Karpas-422 (cell line): ENCODE measurements around the gene PTPRG. TPM values are rescaled to one million over a fixed set of nuclear protein-coding genes. Genes with fewer than 3 reads are reported as not detected.

Experiments
- DNase-seq: peaks from one replicate; pipeline ENCODE4 v3.0.0-alpha.2; 2015
- H2AFZ ChIP-seq: fragments of 200-600 bp; sonication (generic); 2 replicates; pipeline ENCODE4 v1.6.1; 2014; ENCODE audit warnings: antibody characterized with exemption, low read length, mixed read lengths
- H3K27ac ChIP-seq: fragments of 200-600 bp; sonication (generic); 2 replicates; pipeline ENCODE4 v1.5.1; 2014; ENCODE audit warnings: mild to moderate bottlenecking, low read length, moderate library complexity
- H3K27me3 ChIP-seq: fragments of 200-600 bp; sonication (generic); 2 replicates; pipeline ENCODE4 v1.6.1; 2014; ENCODE audit warnings: low read length, mixed read lengths
- H3K36me3 ChIP-seq: fragments of 200-600 bp; sonication (generic); 2 replicates; pipeline ENCODE4 v1.6.1; 2014; ENCODE audit warnings: low read length, mixed read lengths; ENCODE audit not compliant: insufficient read depth
- H3K4me1 ChIP-seq: fragments of 200-600 bp; sonication (generic); 2 replicates; pipeline ENCODE4 v1.6.1; 2014; ENCODE audit warnings: mild to moderate bottlenecking, low read length, mixed read lengths
- H3K4me2 ChIP-seq: fragments of 200-600 bp; sonication (generic); 2 replicates; pipeline ENCODE4 v1.6.1; 2014; ENCODE audit warnings: low read length, low read depth, mild to moderate bottlenecking; ENCODE audit not compliant: poor library complexity, severe bottlenecking
- H3K4me3 ChIP-seq: fragments of 200-600 bp; sonication (generic); 2 replicates; pipeline ENCODE4 v1.5.1; 2014; ENCODE audit warnings: mild to moderate bottlenecking, antibody characterized with exemption, low read length, mixed read lengths
- H3K79me2 ChIP-seq: fragments of 200-600 bp; sonication (generic); 2 replicates; pipeline ENCODE4 v1.6.1; 2014; ENCODE audit warnings: mild to moderate bottlenecking, low read length, mixed read lengths
- H3K9ac ChIP-seq: fragments of 200-600 bp; sonication (generic); 2 replicates; pipeline ENCODE4 v1.6.0; 2014; ENCODE audit warnings: low read length
- H3K9me2 ChIP-seq: fragments of 200-600 bp; sonication (generic), shearing (Covaris generic); replicated peaks from 2 replicates; pipeline ENCODE4 v1.6.0; 2014; ENCODE audit warnings: mild to moderate bottlenecking, low read length, moderate library complexity; ENCODE audit not compliant: insufficient read depth
- H3K9me3 ChIP-seq: fragments of 300-700, 200-600 bp; sonication (generic); 2 replicates; pipeline ENCODE4 v1.6.1; 2014; ENCODE audit warnings: low read length, mixed read lengths
- H4K20me1 ChIP-seq: fragments of 200-600 bp; sonication (generic); 2 replicates; pipeline ENCODE4 v1.6.1; 2014; ENCODE audit warnings: mild to moderate bottlenecking, antibody characterized with exemption, low read length, low read depth; ENCODE audit not compliant: insufficient read depth
- total RNA-seq: library from RNA; depleted of rRNA; stranded (reverse); fragments of >200 nt; shearing (Covaris generic); gene quantifications from 2 replicates; pipeline ENCODE4 v1.2.3, GENCODE V29; 2014; ENCODE audit warnings: low replicate concordance

The PTPRG gene
- total RNA-seq, 1 experiment from 2014 or later: not detected

DNA sequence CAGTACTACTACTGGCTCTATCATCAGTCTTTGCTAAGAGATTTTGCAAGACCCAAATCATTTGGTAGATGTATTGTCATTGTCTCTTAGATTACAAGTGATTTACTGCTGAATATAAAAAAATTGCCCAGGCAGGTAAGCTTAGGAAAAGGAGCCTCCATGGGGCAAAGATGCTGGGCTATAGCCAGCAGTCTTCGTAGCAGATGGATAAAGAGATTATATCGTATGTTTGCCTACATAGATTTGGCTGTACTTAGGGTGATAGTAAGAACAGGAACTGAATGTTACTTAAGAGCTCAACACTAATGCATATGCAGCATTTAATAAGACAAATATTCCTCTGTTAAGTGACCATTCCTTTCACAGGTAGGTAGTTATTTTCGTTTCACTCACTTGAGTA is 48.9 kb downstream of the PTPRG start:
- no peak overlapping the region for H3K27ac ChIP-seq
- no peak overlapping the region for H2AFZ ChIP-seq
- no peaks in the 10 kb centered on the region for H3K4me1 ChIP-seq
- H3K9me2 ChIP-seq: no peaks in the 10 kb centered on the region
- H3K4me2 ChIP-seq: no peak overlapping the region
- H3K9me3 ChIP-seq: 0 out of 2 replicates have a peak, but pooled peaks cover 4% of the 10 kb centered on the region
- no peak for DNase-seq
- H3K27me3 ChIP-seq: no peaks in the 10 kb centered on the region
- H3K9ac ChIP-seq: no peak overlapping the region
- no peaks in the 10 kb centered on the region for H4K20me1 ChIP-seq
- no peaks in the 10 kb centered on the region for H3K36me3 ChIP-seq
- no peak overlapping the region for H3K4me3 ChIP-seq
- H3K79me2 ChIP-seq: no peaks in the 10 kb centered on the region

DNA sequence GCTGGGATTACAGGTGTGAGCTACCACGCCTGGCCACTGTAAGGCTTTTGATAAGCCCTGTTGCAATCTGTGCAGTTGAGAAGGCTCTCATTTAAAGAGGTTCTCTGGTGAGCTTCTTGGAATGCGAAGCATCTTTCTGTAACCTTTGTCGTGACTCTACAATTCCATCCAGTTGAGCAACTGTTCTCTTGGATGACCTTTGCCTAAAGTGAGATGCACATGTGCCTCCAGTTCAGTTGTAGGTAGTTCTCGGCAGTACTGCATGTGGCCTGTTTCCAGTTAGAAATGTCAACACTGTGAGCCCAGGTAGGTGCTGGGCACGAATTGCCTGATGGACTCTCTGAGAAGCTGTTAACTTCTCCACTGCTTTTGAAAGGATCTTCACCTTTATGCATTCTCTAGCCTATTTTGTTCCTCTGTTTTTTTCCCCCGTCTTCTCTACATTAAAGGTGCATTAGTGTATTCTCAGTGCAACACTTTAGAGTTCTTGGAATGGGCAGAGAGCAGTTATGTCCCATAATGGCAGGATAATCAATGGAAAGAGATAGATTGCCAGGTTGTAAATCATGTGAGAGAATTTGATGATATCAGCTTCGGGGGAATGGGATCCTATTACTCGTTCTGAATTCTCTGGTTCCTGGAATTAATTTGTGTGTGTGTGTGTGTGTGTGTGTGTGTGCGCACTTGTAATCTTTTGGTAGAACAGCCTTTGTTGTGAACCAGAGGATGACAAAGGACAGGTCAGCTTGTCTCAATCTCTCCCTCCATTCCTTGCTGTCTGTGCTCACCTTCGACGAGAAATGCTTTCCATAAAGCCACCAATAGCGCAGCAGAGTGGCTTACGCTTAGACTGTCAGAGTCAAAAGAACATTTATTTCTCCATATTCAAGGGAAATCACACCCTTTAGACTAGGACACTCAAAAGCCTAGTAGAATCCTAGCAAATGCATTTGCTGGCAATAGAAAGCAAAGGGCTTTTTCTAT is 51.1 kb downstream of the PTPRG start:
- no peaks in the 10 kb centered on the region for H3K79me2 ChIP-seq
- H3K4me2 ChIP-seq: no peak overlapping the region
- no peaks in the 10 kb centered on the region for H3K4me1 ChIP-seq
- H2AFZ ChIP-seq: no peak overlapping the region
- no peak overlapping the region for H3K27ac ChIP-seq
- H3K9me3 ChIP-seq: 0 out of 2 replicates have a peak, but pooled peaks cover 4% of the 10 kb centered on the region
- no peaks in the 10 kb centered on the region for H3K36me3 ChIP-seq
- no peaks in the 10 kb centered on the region for H3K27me3 ChIP-seq
- DNase-seq: no peak
- no peaks in the 10 kb centered on the region for H4K20me1 ChIP-seq
- H3K4me3 ChIP-seq: no peak overlapping the region
- H3K9ac ChIP-seq: no peak overlapping the region
- no peaks in the 10 kb centered on the region for H3K9me2 ChIP-seq

DNA sequence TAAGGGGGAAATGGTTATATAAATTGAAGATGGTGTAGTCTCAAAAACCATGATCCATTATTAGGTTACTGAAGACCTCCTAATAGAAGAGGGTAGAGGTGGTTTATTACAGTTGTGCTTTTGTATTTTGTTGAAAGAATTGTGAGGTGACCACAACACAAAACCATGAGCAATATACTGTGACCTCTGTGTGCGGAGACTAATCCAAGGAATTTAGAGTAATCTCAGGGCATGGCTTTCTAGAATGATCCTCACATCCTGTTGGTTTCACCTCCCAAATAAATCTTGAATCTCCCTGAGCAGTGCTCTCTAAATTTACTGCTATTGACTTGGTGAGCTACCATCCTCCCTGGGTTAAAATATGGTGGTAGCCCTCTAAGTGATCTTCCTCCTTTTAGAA is 52.3 kb downstream of the PTPRG start:
- Histone ChIP-seq H3K27ac (no peak overlapping the region), H3K27me3 (no peaks in the 10 kb centered on the region), H3K9me2 (no peaks in the 10 kb centered on the region), H3K4me1 (no peaks in the 10 kb centered on the region), H3K9me3 (0 out of 2 replicates have a peak, but pooled peaks cover 4% of the 10 kb centered on the region), H3K9ac (no peak overlapping the region), H3K79me2 (no peaks in the 10 kb centered on the region), H3K36me3 (no peaks in the 10 kb centered on the region), H3K4me2 (no peak overlapping the region), H3K4me3 (no peak overlapping the region), H2AFZ (no peak overlapping the region), H4K20me1 (no peaks in the 10 kb centered on the region)
- no peak for DNase-seq

DNA sequence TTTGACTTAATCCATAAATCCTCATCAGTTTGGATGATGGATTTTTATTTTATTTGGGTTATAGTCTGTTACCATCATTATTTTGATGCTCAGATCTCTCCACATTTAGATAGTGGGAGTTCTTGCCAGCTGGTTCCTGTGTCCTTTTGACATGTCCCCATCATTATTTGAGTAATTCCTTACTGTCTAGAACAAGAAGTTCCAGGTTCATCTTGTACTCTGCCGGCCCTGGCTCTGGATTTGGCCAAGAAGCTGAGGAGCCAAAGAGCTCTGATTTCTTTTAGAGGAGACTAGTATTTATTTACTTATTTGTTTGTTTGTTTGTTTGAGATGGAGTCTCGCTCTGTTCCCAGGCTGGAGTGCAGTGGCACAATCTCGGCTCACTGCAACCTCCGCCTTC is 54.3 kb downstream of the PTPRG start:
- Histone ChIP-seq H3K36me3 (no peaks in the 10 kb centered on the region), H3K9ac (no peak overlapping the region), H3K9me3 (0 out of 2 replicates have a peak, but pooled peaks cover 4% of the 10 kb centered on the region), H4K20me1 (no peaks in the 10 kb centered on the region), H3K9me2 (no peaks in the 10 kb centered on the region), H2AFZ (no peak overlapping the region), H3K4me1 (no peaks in the 10 kb centered on the region), H3K4me2 (no peak overlapping the region), H3K27ac (no peak overlapping the region), H3K4me3 (no peak overlapping the region), H3K27me3 (no peaks in the 10 kb centered on the region), H3K79me2 (no peaks in the 10 kb centered on the region)
- no peak for DNase-seq

DNA sequence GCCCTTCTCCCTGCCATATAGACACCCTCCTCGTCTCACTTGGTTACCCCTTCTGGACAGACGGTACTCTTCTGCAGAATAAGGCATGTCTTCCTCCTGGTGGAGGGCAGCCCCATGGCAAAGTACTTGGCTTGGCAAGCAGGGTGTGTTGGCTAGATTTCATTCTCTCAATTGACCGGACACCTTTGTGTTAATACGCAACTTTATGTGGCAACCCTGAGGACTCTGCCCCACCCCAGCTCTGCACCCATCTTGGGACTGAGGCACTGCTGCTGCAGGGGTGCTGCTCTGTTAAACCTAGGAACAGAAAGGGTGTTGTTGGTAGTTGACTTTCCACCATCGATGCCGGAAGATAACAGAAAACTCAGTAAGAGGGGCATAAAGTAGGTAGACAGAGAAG is 55.2 kb downstream of the PTPRG start:
- H4K20me1 ChIP-seq: no peaks in the 10 kb centered on the region
- no peak overlapping the region for H2AFZ ChIP-seq
- H3K36me3 ChIP-seq: no peaks in the 10 kb centered on the region
- no peaks in the 10 kb centered on the region for H3K79me2 ChIP-seq
- H3K9me3 ChIP-seq: 0 out of 2 replicates have a peak, but pooled peaks cover 4% of the 10 kb centered on the region
- no peaks in the 10 kb centered on the region for H3K4me1 ChIP-seq
- no peaks in the 10 kb centered on the region for H3K9me2 ChIP-seq
- H3K4me2 ChIP-seq: no peak overlapping the region
- H3K9ac ChIP-seq: no peak overlapping the region
- H3K4me3 ChIP-seq: no peak overlapping the region
- no peak for DNase-seq
- no peak overlapping the region for H3K27ac ChIP-seq
- H3K27me3 ChIP-seq: no peaks in the 10 kb centered on the region

DNA sequence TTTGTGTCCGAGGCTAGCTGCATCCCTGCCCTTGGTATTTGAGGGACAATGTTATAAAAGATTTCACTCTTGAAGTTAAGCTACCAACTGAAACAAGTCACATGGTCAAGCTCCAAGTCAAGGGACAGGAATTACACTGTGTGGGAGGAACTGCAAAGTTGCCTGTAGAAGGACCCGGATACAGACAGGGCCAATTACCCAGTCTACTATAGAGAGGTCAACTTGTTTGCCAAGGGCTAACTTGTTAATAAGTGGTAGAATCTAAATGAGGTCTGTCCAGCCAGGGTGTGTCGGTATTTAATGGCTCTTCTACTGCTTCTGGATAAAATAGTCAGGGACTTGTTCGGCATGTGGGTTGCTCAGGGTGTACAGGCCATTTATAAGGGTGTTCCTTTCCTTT is 55.7 kb downstream of the PTPRG start:
- Histone ChIP-seq H2AFZ (no peak overlapping the region), H3K27me3 (no peaks in the 10 kb centered on the region), H3K4me3 (no peak overlapping the region), H3K36me3 (no peaks in the 10 kb centered on the region), H4K20me1 (no peaks in the 10 kb centered on the region), H3K79me2 (no peaks in the 10 kb centered on the region), H3K9ac (no peak overlapping the region), H3K27ac (no peak overlapping the region), H3K9me2 (no peaks in the 10 kb centered on the region), H3K4me1 (no peaks in the 10 kb centered on the region), H3K9me3 (0 out of 2 replicates have a peak, but pooled peaks cover 4% of the 10 kb centered on the region), H3K4me2 (no peak overlapping the region)
- no peak for DNase-seq

DNA sequence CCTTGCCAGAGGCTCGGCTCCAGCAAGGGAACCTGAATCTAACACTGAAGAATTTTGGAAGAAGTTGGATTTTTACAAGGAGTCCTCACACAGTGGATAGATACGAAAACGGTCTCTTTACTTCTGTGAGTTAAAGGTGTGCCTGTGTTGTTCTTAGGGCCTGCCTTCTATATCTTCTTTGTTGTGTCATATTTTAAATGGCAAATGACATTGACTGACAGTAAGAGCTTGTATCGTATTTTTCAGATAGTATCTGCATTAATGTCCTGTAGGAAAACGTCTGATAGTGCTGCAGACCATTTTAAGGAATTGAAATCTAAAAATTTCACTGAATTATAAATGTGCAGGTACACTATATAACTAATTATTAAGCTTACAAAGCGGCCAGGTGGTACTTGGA is 56.3 kb downstream of the PTPRG start:
- no peak overlapping the region for H3K4me3 ChIP-seq
- no peak for DNase-seq
- no peaks in the 10 kb centered on the region for H3K79me2 ChIP-seq
- no peaks in the 10 kb centered on the region for H3K9me3 ChIP-seq
- H2AFZ ChIP-seq: no peak overlapping the region
- H3K9me2 ChIP-seq: no peaks in the 10 kb centered on the region
- no peaks in the 10 kb centered on the region for H4K20me1 ChIP-seq
- no peaks in the 10 kb centered on the region for H3K36me3 ChIP-seq
- H3K27me3 ChIP-seq: no peaks in the 10 kb centered on the region
- no peak overlapping the region for H3K4me2 ChIP-seq
- H3K4me1 ChIP-seq: no peaks in the 10 kb centered on the region
- no peak overlapping the region for H3K27ac ChIP-seq
- no peak overlapping the region for H3K9ac ChIP-seq

DNA sequence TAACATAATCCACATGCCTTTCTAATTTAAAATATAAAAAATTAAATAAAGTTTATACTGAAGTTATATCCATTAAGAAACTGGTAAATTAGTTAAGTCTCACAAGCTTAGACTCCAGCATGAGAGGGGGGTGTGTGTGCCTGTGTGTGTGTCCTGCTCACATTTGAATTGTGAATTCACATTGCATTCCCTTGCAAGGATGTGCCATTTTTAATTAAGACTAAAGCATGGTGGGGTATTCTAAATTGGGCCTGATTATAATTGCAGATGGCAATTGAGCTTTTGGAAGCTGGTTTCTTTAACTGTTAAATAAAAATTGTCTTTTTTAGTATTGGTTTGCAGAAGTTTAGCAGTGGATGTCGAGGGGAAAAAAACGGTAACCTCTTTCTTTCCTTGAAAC is 56.9 kb downstream of the PTPRG start:
- Histone ChIP-seq H3K4me2 (no peak overlapping the region), H3K4me1 (no peaks in the 10 kb centered on the region), H2AFZ (no peak overlapping the region), H4K20me1 (no peaks in the 10 kb centered on the region), H3K9me2 (no peaks in the 10 kb centered on the region), H3K9ac (no peak overlapping the region), H3K27me3 (no peaks in the 10 kb centered on the region), H3K79me2 (no peaks in the 10 kb centered on the region), H3K27ac (no peak overlapping the region), H3K36me3 (no peaks in the 10 kb centered on the region), H3K9me3 (no peaks in the 10 kb centered on the region), H3K4me3 (no peak overlapping the region)
- DNase-seq: no peak
